HG03565 (cell line): ENCODE data around the gene CCND1.

Source experiments
- ATAC-seq: cut with Tn5 transposase; IDR thresholded peaks from one replicate; pipeline ENCODE4 v1.9.1; 2021; ENCODE audit warnings: mild to moderate bottlenecking, moderate library complexity; ENCODE audit not compliant: unreplicated experiment

CCND1 gene

GRCh38 chr11:69651834-69652620 is 11.1 kb downstream of the CCND1 start:
- no peak for ATAC-seq

DNA sequence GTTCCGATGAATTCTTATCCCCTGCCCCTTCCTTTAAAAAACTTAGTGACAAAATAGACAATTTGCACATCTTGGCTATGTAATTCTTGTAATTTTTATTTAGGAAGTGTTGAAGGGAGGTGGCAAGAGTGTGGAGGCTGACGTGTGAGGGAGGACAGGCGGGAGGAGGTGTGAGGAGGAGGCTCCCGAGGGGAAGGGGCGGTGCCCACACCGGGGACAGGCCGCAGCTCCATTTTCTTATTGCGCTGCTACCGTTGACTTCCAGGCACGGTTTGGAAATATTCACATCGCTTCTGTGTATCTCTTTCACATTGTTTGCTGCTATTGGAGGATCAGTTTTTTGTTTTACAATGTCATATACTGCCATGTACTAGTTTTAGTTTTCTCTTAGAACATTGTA is 12.0 kb downstream of the CCND1 start:
- ATAC-seq: no peak

GRCh38 chr11:69653406-69653960 is 12.5 kb downstream of the CCND1 start:
- ATAC-seq: no peak

DNA sequence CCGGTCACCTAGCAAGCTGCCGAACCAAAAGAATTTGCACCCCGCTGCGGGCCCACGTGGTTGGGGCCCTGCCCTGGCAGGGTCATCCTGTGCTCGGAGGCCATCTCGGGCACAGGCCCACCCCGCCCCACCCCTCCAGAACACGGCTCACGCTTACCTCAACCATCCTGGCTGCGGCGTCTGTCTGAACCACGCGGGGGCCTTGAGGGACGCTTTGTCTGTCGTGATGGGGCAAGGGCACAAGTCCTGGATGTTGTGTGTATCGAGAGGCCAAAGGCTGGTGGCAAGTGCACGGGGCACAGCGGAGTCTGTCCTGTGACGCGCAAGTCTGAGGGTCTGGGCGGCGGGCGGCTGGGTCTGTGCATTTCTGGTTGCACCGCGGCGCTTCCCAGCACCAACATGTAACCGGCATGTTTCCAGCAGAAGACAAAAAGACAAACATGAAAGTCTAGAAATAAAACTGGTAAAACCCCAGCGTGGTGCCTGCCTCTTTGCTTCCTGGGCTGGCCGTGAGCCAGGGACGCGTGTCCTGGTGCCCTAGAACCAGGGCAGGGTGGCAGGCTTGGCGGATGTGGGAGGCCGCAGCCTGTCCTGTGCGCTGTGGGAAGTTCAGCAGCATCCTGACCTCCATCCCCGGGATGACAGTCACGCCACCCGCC is 13.2 kb downstream of the CCND1 start:
- ATAC-seq: no peak

GRCh38 chr11:69654660-69655478 is 13.9 kb downstream of the CCND1 start:
- ATAC-seq: no peak

GRCh38 chr11:69655479-69656428 is 14.8 kb downstream of the CCND1 start:
- ATAC-seq: no peak

DNA sequence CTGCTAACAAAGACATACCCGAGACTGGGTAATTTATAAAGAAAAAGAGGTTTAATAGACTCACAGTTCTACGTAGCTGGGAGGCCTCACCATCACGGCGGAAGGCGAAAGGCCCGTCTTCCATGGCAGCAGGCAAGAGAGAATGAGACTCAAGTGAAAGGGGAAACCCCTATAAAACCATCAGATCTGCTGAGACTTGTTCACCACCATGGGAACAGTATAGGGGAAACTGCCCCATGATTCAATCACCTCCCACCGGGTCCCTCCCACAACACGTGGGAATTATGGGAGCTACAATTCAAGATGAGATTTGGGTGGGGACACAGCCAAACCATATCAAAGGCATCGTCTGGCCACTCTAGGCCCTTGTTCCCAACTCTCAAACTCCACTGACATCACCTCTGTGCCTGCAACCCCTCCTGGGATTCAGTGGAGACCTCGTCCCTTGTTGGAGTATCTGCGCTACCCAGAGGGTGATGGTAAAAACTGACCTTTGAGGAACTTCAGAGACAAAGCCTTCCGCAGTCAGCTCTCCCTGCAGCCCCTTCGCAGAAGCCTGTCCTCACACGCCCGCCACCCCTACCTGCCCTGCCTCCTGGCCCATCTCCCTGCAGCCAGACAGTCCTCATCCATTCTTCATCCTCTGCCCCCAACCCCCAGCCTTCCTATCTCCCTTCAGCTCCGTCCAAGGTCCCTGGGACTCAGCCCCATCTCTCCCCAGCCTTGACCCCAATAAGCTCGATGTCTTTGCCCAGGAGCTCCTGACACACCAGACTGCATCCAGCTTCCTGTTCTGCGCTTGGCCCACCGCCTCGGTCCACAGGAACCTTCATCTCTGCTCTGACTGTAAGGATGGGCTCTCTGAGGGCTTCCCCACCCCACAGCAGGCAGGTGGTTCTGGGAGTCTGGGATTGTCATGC is 15.8 kb downstream of the CCND1 start:
- ATAC-seq: no peak

- no peak for ATAC-seq
These were observed 16.5 kb downstream of the CCND1 start for GRCh38 chr11:69657456-69657910.

DNA sequence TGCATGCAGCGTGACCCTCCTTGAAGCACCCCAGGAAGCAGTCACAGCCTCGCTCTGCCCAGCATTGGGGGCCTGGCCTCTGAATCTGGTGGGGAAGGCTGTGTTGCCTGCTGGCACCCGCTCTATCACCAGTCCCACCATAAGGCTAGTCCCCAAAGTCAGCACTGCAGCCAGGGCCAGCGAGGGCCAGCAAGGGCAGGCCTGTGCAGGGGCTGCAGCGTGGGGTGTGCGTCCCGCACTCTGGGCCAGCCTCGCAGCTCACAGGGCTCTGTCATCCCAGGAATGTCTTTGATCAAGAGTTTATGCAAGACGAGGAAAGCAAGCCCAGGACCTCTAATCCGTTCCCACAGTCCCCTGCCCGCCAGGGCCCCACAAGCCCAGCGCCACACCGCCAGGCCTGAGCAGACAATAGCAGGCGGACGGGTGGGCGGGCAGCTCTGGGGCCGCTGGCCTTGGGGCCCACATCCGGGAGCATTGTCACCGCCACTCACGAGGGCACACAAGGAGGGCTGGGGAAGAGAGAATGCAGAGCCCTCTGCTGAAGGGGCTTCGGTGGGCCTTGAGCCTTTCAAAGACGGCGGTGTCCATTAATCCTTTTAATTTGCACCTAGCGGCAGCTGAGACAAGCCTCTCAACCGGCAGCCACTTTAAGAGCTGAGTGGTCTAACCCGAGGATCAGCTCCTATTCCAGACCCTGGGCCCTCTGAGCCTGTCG is 17.1 kb downstream of the CCND1 start:
- ATAC-seq: no peak

DNA sequence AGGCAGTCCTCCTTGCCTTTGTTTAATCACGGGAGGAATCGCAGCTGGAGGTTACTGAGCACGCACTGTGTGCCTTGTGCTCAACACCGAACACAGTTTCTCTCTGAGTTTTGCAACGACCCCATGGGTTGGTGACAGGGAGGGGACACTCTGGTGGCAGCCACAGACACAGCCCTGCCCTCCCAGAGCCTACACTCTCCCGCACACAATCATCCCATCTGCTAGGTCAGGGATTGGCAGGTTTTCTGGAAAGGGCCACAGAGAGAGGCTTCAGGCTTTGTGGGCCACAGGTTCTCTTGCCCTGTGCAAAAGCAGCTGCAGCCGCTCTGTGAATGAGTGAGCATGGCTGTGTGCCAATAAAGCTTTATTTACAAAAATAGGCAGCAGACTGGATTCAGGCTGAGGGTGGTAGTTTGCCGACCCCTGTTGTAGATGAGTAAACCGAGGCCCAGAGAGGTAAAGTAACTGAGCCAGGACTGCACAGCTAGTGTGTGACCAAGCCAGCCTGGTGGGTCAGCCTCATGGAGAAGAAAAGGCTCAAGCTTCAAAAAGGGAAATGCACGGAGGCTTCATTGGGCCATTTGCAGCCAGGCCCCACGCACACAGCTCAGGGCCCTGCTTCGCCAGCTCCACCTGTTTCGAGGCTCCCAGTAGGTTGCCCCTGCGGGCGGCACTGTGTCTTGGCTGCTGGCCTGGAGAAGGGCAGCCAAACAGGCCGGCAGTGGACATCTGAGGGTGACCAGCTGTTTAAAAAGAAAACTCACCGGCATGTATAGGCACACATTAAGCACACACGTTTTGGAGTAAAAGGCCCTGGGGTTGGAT is 17.9 kb downstream of the CCND1 start:
- ATAC-seq: no peak

DNA sequence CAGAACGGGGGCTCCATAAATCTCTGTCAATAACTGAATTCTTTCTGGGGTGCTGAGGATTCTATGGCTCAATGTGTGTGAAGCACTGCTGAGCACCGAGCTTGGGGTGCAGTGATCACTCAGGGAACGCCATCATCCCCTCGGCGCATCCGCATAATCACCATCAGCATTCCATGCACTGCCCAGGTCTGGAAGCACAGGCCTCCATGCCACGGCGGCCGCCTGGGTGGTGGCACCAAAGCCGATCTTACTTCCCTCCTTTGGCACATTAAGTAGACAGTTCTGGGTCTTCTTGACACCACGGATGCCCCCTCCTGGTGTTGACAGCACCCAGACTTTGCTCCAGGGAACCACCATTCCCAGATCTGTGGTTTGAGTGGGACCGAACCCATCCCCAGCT is 18.6 kb downstream of the CCND1 start:
- no peak for ATAC-seq

DNA sequence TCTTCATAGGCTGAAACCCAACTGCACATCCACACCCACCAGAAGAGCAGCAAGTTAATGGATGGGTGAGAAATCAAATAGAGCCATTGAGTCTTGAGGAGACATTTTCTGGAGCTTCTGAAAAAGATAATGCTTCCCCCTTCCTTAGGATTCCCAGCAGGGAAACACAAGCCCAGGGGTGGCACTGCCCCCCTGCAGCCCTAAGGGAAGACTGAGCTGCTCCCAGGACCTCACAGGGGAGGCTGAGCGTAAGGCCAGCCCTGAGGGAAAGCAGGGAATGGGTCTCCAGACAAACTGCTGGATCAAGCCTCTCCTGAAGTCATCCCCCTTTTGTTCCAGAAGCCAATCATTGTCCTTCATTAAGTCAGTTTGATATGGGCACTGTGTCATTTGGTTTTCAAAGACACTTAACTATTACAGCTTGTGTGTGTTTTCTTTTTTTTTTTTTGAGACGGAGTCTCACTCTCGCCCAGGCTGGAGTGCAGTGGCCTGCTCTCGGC is 19.1 kb downstream of the CCND1 start:
- no peak for ATAC-seq

DNA sequence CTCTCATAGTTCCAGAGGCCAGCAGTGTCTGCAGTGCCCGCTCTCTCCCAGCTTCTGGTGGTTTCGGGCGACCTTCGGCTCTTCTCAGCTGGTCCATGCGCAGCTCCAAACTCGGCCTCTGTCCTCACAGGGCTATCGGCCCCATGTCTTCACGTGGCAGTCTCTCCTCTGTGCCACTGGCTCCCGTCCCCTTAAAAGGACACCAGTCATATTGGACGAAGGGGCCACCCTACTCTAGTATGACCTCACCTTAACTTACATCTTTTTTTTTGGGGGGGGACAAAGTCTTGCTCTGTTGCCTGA is 20.4 kb downstream of the CCND1 start:
- ATAC-seq: no peak

- no peak for ATAC-seq
These were observed 21.2 kb downstream of the CCND1 start for GRCh38 chr11:69662021-69662698.

GRCh38 chr11:69662806-69663205 is 21.9 kb downstream of the CCND1 start:
- no peak for ATAC-seq

- ATAC-seq: no peak
These were observed 22.4 kb downstream of the CCND1 start for GRCh38 chr11:69663326-69663725.
